HG03575 (cell line): ENCODE data around the gene WDR31.
"Not testable (repeated sequence)": the region's sequence is repeated elsewhere in the genome, so short reads cannot be mapped to it uniquely, and the experiment has no call there.

Source experiments
- ATAC-seq: cut with Tn5 transposase; IDR thresholded peaks from one replicate; pipeline ENCODE4 v1.9.1; 2021; ENCODE audit not compliant: unreplicated experiment, insufficient number of reproducible peaks, low FRiP score; ENCODE audit errors: extremely low read depth

WDR31 gene

DNA sequence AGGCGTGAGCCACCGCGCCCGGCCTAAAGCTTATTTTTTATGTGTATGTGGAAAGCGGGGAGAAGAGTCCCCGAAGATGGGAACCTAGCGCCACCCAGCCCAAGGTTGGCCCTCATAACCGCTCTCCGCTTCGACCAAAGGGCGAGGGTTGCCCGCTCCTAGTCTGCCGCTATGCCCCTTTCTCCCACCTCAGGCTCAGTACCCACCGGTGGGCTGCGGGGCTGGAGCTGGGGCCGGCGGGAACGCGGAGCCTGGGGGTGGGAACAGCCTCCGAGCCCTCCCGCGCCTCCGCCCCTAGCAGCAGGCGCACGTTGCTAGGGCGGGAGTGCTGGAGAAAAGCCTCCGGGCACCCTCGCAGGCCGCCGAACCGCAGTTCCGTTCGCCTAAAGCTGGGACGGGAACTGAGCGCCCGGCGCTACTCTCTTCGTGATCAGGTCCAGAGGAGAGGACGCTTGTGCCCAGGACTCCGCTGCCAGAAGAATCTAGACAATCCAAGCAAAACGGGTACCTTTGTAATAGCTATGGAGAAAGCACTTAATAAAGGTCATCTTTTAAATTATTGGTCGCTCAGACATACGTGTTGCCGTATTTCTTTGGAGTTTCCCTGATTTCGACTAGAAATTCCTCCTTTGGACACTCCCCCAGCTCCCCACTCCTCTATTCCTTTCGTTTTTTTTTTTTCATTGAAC is at the start of gene WDR31:
TSS of gene WDR31 (minus strand) at position 265 of the 689 bp plus-strand sequence. CDS start 8,253 bp downstream, outside the sequence.
- ATAC-seq = peak; percentile 59

DNA sequence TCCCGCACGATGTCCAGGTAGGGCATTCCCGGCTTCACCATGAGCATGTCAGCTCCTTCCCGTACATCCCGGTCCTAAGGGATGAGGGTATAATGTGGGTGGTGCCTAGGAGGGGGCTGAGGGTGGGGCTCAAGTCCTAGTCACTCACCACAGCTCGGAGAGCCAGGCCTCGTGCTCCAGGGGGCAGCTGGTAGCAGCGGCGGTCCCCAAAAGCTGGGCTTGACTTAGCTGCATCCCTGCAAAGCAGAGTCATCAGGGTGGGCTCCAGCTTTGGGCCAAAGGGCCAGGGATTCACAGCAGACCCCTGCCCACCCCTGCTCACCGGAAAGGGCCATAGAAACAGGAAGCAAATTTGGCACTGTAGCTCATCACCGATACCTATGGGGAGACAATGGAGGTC is 49.4 kb upstream of the WDR31 start:
- no peak for ATAC-seq

DNA sequence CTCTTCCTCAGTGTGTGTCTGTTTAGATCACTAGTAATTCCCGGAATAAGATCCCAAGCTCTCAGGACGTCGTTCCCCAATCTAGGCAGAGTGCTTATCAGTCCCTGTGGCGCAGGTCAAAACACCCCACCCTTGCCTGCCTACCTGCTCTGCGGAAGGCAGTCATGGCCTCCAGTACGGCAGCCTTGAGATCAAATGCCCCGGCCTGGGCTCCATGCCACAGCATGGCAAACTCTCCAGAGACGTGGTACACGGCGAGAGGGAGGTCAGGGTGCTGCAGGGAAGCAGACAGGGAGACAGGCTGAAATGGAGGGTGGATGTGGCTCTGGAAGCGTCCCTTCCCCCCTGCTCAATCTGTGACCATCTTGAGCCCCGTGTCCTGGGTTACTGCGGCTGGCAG is 48.8 kb upstream of the WDR31 start:
- ATAC-seq = no peak

DNA sequence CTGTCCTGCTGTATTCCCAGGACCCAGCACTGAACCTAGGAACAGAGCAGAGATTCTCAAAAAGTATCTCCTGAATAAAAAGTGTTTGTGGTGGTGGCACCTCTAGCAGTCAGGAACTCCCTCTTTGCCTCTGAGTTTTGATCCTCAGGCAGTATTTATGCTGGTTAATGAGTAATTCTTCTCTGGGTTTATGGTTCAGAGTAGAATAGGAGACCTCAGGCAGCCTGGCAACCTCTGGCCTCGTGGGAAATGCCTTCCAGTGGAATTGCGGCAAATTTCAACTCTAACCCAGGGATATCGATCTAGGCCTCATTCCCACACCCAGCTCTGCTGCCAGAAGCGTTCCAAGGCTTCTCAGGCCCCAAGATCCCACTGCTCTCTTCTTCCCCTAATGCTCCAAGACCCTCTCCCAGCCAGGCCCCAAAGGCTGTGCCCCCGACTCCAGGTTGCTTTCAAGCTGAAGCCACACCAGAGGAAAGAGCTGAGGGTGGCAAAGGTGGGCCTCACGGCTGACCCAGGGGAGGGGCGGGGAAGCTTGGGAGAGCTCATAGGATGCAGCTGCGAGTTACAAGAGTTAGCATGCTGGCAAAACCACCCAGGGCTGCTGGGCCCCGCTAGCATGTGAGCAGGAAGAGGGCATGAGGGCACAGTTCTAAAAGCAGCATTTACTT is 47.6 kb upstream of the WDR31 start:
- ATAC-seq = no peak

DNA sequence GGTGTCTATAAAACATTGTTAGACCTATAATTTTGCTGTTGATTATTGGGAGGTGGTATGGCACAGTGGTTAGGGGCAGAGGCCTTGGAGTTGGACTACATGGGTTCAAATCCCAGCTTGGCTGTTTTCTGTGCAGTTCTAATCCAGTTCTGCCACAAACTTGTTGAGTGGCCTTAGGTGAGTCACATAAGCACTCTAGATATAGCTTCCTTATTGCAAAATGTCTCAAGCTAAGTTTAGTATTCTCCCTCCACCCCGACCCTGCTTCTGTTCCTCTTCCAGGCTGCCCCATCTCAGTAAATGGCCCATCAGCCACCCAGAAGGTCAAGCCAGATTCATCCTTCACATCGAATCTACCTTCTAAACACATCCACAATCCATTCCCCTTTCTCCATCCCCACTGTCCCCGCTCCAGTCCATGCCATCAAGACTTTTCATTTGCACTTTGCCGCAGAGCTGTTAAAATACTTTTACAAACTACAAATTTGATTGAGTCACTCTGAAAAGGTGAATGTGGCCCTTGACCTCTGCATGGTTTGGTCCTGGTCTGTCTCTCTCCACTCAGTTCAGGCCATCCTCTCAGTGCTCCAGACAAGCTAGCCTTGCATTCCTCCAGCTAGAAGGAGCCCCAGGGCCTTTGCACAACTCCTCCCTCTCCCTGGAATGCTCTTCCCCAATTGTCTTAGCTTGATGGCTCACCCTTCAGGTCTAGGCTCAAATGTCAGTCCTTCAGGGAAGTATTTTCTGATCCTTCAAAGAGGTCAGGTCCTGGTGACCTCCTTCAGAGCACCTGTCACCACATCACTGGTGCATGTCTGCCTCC is 46.7 kb upstream of the WDR31 start:
- no peak for ATAC-seq

DNA sequence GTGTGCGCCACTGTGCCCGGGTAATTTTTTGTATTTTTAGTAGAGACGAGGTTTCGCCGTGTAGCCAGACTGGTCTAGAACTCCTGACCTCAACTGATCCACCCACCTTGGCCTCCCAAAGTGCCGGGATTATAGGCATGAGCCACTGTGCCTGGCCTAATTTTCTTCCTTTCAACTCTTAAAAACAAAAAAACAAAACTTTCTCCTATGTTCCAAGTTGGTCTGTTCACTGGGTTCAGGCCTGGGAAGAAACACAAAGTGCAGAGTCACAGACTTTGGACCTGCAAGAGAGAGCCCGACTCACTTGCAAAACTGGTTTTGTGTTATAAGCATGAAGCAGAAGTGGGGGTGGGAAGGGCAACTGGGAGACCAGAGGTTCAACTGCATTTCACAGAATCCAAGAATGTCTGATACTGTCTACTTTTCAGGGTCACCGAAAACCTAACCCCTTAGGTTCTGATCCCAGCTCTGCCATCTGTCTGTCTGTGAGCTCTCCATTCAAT is 41.9 kb upstream of the WDR31 start:
- no peak for ATAC-seq

DNA sequence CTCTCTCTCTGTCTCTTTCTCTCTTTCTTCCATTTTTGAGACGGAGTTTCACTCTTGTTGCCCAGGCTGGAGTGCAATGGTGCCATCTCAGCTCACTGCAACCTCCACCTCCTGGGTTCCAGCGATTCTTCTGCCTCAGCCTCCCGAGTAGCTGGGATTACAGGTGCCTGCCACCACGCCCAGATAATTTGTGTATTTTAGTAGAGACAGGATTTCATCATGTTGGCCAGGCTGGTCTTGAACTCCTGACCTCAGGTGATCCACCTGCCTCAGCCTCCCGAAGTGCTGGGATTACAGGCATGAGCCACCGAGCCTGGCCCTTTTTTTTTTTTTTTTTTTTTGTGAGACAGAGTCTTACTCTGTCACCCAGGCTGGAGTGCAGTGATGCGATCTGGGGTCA is 41.4 kb upstream of the WDR31 start:
- not testable (repeated sequence) for ATAC-seq

DNA sequence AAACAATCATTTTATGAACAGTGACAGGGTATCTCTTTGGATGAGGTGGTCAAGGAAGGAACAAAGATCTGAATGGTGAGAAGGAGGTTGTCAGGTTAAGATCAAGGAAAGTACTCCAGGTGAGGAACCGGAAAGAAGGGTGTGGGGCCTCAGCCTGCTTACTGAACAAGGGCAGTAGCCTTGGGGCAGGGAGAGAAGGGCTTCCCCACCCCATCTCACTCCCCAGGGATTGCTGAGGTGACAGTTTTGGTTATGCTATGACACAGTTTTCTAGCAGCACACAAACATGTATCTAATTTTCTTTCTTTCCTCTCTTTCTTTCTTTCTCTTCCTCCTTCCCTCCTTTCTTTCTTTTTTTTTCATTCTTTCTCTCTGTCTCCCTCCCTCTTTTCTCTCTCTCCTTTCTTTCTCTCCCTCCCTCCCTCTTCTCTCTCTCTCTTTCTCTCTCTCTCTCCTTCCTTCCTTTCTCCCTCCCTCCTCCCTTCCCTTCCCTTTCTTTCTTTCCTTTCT is 40.8 kb upstream of the WDR31 start:
- peak; percentile 65 for ATAC-seq

DNA sequence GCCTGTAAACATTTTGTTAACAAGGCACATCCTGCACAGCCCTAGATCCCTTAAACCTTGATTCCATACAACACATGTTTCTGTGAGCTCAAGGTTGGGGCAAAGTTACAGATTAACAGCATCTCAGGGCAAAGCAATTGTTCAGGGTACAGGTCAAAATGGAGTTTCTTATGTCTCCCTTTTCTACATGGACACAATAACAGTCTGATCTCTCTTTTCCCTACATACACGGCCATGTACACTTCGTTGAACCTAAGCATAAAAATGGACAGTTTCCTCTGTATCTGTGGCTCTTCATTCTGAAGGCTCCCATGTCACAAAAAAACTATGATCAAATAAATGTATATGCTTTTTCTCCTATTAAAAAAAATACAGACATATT is 39.7 kb upstream of the WDR31 start:
- not testable (repeated sequence) for ATAC-seq

DNA sequence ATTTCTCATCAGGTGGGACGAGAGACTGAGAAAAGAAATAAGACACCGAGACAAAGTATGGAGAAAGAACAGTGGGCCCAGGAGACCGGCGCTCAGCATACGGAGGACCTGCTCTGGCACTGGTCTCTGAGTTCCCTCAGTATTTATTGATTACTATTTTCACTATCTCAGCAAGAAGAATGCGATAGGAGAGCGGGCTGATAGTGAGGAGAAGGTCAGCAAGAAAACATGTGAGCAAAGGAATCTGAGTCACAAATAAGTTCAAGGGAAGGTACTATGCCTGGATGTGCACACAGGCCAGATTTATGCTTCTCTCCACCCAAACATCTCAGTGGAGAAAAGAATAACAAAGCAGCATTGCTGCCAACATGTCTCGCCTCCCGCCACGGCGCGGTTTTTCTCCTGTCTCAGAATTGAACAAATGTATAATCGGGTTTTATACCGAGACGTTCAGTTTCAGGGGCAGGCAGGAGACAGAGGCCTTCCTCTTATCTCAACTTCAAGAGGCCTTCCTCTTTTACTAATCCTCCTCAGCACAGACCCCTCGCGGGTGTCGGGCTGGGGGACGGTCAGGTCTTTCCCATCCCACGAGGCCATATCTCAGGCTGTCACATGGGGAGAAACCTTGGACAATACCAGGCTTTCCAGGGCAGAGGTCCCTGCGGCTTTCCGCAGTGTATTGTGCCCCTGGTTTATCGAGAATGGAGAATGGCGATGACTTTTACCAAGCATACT is 39.2 kb upstream of the WDR31 start:
- ATAC-seq = not testable (repeated sequence)

DNA sequence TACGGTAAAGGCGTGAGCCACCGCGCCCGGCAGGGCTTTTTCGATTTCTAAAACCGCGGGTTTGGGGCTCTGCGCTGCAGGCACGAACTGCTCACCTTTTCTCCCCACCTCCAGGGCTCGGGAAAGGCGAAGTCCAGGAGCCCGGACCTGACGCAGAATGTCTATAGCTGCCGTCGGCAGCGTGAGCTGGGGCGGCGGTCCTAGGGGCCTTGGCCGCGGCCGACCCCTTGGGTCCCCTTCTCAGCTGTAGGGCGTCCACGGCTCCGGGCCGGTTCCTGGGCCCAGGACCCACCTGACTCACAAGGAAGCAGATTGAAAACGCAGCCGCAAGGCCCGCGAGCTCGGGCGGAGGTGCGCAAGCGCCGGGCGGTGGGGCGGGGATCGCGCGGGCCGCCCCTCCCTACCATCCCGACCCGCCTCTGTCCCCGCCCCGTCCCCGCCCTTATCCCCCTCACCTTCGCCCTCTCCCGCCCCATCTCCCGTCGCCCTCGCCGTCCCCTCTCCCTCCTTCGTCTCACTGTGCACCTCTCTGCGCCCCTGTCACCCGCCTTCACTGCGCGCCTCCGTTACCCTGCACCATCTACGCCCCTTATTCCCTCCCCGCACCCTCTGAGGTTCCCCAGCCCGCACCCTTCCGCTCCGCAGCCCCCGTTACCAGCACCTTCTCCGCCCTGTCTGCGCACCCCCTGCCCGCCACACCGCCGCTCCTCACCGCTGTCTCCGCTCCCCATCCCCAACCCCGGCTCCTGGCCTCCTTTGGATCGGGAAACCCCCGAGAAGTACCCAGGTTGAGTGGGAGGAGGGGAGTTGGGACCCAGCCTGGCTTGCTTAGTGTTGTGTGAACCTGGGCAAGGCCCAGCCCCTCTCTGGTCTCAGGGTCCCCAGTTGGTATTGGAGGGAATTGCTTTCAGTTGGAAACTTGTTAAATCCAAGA is 36.8 kb upstream of the WDR31 start, which contains the start of gene HDHD3:
TSS of gene HDHD3 (minus strand) at position 353 of the 934 bp plus-strand sequence. CDS start 2,632 bp downstream, outside the sequence.
- ATAC-seq = no peak

DNA sequence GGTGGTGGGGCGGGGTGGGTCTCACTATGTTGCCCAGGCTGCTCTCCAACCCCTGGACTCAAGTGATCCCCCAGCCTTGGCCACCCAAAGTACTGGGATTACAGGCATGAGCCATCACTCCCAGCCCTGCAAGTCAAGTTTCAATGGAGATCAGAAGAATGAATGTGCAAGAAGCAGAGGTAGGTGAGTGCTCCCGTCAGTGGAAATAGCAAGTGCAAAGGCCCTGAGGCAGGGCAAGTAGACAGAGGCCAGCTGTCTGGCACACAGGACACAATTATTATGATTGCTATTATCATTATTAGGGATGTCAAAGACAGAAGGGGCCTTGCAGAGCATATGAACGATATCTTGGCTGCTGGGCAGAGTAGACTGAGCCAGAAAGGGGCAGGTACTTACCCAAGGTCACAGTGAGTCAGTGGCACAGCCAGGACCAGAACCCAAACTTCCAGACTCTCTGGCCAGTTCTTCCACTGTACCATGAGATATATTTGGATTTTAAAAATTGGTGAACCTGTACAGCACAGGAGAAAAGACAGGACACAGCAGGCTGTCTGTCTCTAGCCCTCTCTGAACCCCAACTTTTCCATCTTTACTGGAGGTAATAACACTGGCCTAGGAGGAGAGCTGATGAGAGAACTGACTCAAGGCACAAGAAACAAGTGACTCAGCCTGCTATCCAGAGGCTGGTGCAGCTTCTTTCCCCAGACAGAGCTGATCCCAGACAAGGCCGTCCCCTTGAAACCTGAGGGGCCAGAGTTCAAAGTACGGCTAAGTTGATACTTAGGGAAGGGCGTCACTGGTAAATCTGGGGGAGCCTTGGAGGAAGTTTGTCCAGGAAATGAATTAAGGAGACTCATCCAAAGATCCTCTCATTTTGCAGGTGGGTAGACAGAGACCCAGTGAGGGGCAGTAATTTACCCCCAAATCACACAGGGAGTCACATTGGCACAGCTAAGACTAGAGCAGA is 35.3 kb upstream of the WDR31 start:
- no peak for ATAC-seq

DNA sequence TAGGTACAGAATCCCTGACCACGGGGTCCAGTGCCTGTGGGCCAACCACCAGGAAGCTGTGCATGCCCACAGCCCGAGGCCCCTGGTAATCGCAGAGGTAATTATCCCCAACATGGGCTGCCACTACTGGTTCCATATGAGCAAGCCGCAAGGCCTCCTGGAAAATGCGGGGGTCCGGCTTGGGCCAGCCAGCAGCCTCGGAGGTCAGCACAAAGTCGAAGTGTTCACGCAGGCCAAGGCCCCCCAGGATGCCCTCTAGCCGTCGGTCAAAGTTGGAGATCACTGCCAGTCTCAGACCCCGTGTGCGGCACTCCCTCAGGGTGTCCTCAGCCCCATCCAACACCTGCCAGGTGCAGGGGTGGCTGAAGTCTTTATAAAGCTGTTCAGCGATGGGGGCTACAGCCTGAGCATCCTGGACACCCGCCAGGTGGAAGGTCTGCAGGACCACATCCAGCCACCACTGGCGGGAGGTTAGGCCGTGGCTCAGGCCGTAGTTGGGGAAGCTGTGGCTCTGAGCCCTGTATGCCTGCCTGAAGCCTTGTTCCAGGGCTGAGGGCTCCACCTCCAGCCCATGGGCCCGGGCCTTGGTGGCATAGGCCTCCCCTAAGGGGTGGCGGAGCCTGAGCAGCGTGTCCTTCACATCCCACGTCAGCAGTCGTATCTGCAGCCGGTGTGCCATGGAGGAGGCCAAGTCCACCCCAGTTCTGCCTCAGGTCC is 33.8 kb upstream of the WDR31 start:
- no peak for ATAC-seq

DNA sequence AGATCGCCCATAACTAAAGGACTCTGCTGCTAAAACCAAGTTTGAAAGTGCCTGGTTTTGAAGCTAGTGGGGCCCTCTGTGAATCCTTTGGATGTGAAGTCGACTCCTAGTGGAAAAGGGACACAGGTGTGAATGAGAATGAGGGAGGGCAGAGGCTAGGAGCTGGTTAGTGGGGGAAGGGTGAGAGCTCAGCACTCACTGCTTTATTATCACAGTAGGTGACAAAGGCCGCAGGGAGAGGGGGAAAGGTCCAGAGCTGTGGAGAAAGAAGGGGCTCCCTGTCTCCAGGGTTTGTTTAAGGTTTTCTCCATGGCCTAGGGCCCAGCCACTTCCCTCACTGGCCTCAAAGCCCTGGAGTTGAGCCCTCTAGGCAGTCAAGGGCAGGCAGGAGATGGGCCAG is 33.2 kb upstream of the WDR31 start:
- no peak for ATAC-seq

DNA sequence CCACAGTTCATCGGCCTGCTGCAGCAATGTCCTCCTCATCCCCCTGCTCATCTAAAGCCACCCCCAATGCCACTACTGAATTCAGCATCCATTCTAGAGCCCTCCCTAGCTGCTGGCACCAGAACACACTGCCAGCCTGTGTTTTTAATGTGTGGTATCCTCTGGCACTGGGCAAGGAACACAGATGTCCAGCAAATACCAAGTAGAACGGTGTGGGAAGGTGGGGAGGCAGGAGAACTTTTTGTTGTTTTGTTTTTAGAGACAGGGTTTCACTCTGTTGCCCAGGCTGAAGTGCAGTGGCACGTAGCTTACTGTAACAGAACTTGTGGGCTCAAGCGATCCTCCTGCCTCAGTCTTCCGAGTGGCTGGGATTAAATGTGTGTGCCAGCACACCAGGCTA is 32.0 kb upstream of the WDR31 start:
- ATAC-seq = no peak

DNA sequence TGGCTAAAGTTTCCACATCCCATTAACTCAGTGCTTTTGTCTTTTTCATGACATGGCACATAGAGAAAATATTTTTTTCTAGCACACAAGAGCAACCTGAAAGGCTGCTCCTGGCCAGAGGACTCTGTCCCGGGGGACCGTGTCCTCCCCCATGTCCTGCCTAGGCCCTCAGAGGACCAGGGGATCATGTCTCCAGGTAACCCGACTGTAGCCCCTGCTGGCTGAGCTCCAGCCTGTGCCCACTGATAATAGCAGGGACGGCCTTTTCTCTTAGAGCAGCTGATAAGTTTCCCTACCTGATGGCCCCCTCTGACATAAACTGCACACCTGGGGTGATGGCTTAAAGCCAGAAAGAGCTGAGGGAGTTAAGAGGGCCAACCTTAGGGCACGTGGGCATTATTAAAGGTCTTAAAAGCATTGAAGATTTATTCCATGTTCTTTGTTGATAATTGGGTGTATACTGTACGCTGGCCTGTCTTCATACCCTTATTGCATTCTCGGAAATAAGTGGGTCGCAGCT is 30.8 kb upstream of the WDR31 start:
- ATAC-seq = no peak
